Smooth muscle cell (in vitro differentiated cells): Measurements from ENCODE around the gene CRYGD. TPM values are rescaled to one million over a fixed set of nuclear protein-coding genes. Genes with fewer than 3 reads are reported as not detected.
A peak's percentile ranks its signal among the peaks of the same experiment; 100 is the strongest.

ENCODE experiments used
- DNase-seq: peaks from one replicate; lab custom pipeline; 2025; ENCODE audit not compliant: unreplicated experiment; lab: John Stamatoyannopoulos, UW
- H2AFZ ChIP-seq: fragments of 200-600 bp; sonication (generic); 2 replicates; pipeline ENCODE4 v1.6.0; 2016; ENCODE audit warnings: antibody characterized with exemption, low read depth, mild to moderate bottlenecking
- H3F3A ChIP-seq: fragments of 200-600 bp; sonication (generic); 2 replicates; pipeline ENCODE4 v1.6.0; 2017; ENCODE audit warnings: antibody characterized with exemption, low read depth
- H3K27ac ChIP-seq: fragments of 200-600 bp; sonication (generic); 2 replicates; pipeline ENCODE4 v1.5.1; 2016; ENCODE audit warnings: low read depth, mild to moderate bottlenecking
- H3K27me3 ChIP-seq: fragments of 200-600 bp; sonication (generic); 2 replicates; pipeline ENCODE4 v1.6.1; 2016; ENCODE audit warnings: low read depth, mild to moderate bottlenecking
- H3K36me3 ChIP-seq: fragments of 200-600 bp; sonication (generic); 2 replicates; pipeline ENCODE4 v1.5.1; 2016; ENCODE audit warnings: low read depth
- H3K4me1 ChIP-seq: fragments of 200-600 bp; sonication (generic); 2 replicates; pipeline ENCODE4 v1.5.1; 2016; ENCODE audit warnings: low read depth
- H3K4me2 ChIP-seq: fragments of 200-600 bp; sonication (generic); 2 replicates; pipeline ENCODE4 v1.6.0; 2016; ENCODE audit warnings: mild to moderate bottlenecking
- H3K4me3 ChIP-seq: fragments of 200-600 bp; sonication (generic); 2 replicates; pipeline ENCODE4 v1.5.1; 2016; ENCODE audit warnings: mild to moderate bottlenecking
- H3K79me2 ChIP-seq: fragments of 200-600 bp; sonication (generic); 2 replicates; pipeline ENCODE4 v1.6.0; 2016; ENCODE audit warnings: low read depth, mild to moderate bottlenecking
- H3K9ac ChIP-seq: fragments of 200-600 bp; sonication (generic); 2 replicates; pipeline ENCODE4 v1.6.0; 2016; ENCODE audit warnings: low read depth
- H3K9me3 ChIP-seq: fragments of 200-600 bp; sonication (generic); replicated peaks from 2 replicates; pipeline ENCODE4 v1.5.1; 2016; ENCODE audit warnings: low read depth
- H4K20me1 ChIP-seq: fragments of 200-600 bp; sonication (generic); 2 replicates; pipeline ENCODE4 v1.6.0; 2016; ENCODE audit warnings: low read depth
- WGBS: methylation state at CpG from one replicate; pipeline ENCODE4 v1.1.7; 2016; ENCODE audit warnings: low lambda C conversion rate; 5-methylcytosine and 5-hydroxymethylcytosine counted together
- polyA plus RNA-seq: library from polyadenylated mRNA; unstranded; fragments of >200 nt; fragmentation: Nextera tagmentation; extraction: Ambion mirVana; gene quantifications from 2 replicates; pipeline ENCODE4 v1.2.1, GENCODE V29; 2016
- total RNA-seq: library from RNA; depleted of rRNA; stranded (reverse); fragments of >200 nt; gene quantifications from 2 replicates; pipeline ENCODE4 v1.2.3, GENCODE V29; 2014
- TF ChIP-seq, protein P1 (sequence below): fragments of 200-600 bp; sonication (generic); IDR thresholded peaks from 2 replicates; pipeline ENCODE4 v1.5.1; 2017; ENCODE audit warnings: borderline replicate concordance, mild to moderate bottlenecking, antibody characterized with exemption; ENCODE audit not compliant: insufficient read depth, poor library complexity, severe bottlenecking

Gene CRYGD
- total and polyA plus RNA-seq, 2 experiments from 2014 or later = not detected

DNA sequence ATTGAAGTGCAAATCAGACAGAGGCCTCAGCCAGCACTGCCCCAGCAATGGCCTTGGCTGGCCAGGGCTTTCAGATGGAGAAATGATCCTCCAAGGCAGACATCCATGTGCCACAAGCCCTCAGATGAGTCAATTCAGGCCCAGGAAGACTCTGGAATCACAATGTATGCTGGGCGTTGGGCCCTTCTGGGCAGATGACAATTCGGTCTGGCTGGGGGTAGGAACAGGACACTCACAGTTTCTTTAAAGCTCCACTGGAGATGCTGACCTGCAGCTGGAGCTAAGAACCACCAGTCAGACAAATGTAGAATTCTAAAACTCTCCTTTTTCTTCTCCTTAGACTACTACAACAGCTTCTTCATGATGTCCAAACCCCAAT lies 12.4 kb upstream of the CRYGD start:
- peak overlapping the region; percentile 39 for H3K27ac ChIP-seq
- WGBS = 32% methylated on average over 2 of the region's 2 CpGs

DNA sequence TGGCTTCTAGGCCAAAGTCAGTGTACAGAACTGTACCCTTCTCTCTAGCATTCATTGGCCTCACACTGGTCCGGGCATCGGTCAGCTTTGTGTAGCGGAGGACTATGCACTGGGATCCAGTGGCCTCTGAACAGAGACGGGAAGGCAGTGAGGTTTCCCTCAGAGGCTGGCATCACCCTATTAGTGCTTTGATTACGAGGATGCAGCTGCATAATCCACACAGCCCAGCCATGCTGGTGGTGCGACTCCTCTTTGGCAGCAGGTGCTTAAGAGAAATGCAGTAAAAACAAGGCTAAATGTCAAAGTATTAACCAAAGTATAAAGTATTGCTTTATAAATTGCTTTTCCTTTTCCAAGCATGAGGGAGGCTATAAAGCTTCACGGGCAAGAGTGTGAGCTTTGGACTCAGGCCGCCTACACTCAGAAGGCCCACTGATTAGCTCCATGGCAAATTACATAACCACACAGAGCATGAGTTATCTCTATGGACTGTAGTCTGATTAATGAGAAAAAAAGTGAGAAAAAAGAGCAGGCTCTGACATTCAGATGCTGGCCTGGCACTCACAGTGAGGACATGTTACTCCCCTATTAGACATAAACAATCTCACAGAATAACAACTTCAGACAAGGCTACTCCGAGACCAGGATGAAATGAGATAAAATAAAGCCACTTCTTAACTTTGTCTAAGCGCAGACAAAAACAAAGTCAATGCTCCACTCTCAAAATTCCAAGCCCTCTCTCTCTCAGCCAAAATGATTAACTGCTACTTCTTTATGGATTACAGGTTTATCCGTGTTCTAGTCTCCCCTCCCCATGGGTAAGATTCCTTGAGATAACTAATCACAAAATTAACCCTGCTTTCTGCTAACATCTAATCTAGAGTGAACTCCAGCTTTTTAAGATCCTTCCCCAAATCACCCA lies 11.7 kb upstream of the CRYGD start:
- Histone ChIP-seq H3K4me2 (peak overlapping the region; percentile 23), H3K4me1 (no peaks in the 10 kb centered on the region), H2AFZ (no peak overlapping the region), H3K27ac (peak overlapping the region; percentile 39), H3K79me2 (no peaks in the 10 kb centered on the region), H3K9me3 (no peaks in the 10 kb centered on the region), H4K20me1 (no peaks in the 10 kb centered on the region), H3K9ac (no peak overlapping the region), H3K27me3 (no peaks in the 10 kb centered on the region), H3K36me3 (no peaks in the 10 kb centered on the region), H3F3A (peaks cover 10% of the 10 kb centered on the region), H3K4me3 (no peak overlapping the region)
- TF ChIP-seq, protein P1, sequence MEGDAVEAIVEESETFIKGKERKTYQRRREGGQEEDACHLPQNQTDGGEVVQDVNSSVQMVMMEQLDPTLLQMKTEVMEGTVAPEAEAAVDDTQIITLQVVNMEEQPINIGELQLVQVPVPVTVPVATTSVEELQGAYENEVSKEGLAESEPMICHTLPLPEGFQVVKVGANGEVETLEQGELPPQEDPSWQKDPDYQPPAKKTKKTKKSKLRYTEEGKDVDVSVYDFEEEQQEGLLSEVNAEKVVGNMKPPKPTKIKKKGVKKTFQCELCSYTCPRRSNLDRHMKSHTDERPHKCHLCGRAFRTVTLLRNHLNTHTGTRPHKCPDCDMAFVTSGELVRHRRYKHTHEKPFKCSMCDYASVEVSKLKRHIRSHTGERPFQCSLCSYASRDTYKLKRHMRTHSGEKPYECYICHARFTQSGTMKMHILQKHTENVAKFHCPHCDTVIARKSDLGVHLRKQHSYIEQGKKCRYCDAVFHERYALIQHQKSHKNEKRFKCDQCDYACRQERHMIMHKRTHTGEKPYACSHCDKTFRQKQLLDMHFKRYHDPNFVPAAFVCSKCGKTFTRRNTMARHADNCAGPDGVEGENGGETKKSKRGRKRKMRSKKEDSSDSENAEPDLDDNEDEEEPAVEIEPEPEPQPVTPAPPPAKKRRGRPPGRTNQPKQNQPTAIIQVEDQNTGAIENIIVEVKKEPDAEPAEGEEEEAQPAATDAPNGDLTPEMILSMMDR = no peak
- no peak for DNase-seq
- WGBS = 47% methylated on average over 11 of the region's 11 CpGs

More for the DNA sequence above, 12.4 kb upstream of the CRYGD start:
- Histone ChIP-seq H2AFZ (no peak overlapping the region), H3K36me3 (no peaks in the 10 kb centered on the region), H4K20me1 (no peaks in the 10 kb centered on the region), H3K9me3 (no peaks in the 10 kb centered on the region), H3K4me1 (no peaks in the 10 kb centered on the region), H3K4me3 (no peak overlapping the region), H3K79me2 (no peaks in the 10 kb centered on the region), H3F3A (peaks cover 10% of the 10 kb centered on the region), H3K9ac (no peak overlapping the region), H3K4me2 (peak overlapping the region; percentile 23), H3K27me3 (no peaks in the 10 kb centered on the region)
- TF ChIP-seq, protein P1 = no peak
- DNase-seq = no peak

DNA sequence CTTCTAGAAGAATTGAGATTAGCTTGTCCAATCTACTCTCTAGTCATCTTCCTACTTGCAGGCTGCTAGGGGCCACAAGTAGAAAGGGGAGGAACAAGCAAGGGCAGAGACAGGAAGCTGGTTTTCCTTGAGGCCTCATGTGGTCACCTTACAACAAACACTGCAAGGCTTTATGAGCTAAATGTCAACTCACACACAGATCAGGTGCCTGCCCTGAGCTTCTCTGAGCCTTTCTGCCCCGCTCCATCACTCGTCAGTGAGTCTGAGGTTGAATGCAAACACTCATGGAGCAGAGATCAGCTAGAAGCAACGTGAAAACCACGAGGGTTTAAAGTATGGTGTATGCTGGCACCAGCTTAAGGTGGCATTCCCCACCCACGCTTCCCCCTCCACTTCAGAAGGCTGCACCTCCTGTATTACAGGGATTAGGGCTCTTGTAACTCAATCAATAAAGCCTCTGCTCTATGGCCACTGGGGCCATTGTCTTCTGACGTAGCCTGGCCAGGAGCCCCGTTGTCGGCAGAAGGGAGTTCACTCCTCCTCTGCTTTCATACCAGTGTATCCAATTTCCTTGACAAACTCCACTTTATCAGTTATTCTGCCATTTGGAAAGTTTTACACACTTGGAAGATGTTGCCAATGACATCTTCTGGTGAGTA lies 10.7 kb upstream of the CRYGD start:
- H3K27me3 ChIP-seq = no peaks in the 10 kb centered on the region
- H3K4me1 ChIP-seq = no peaks in the 10 kb centered on the region
- peak overlapping the region; percentile 4 for H3K4me2 ChIP-seq
- WGBS = 40% methylated on average over 8 of the region's 8 CpGs
- DNase-seq = no peak
- peaks cover 14% of the 10 kb centered on the region for H3F3A ChIP-seq
- no peaks in the 10 kb centered on the region for H3K9me3 ChIP-seq
- no peak overlapping the region for H3K27ac ChIP-seq
- H2AFZ ChIP-seq = no peak overlapping the region
- TF ChIP-seq, protein P1 = no peak
- H3K9ac ChIP-seq = no peak overlapping the region
- H4K20me1 ChIP-seq = no peaks in the 10 kb centered on the region
- H3K4me3 ChIP-seq = no peak overlapping the region
- no peaks in the 10 kb centered on the region for H3K79me2 ChIP-seq
- no peaks in the 10 kb centered on the region for H3K36me3 ChIP-seq
